ENCODE results near the gene C1QTNF4. TPM values are rescaled to one million over a fixed set of nuclear protein-coding genes. Genes with fewer than 3 reads are reported as not detected.
A peak's percentile ranks its signal among the peaks of the same experiment; 100 is the strongest.

Gene C1QTNF4
- total and polyA plus RNA-seq, 2 of the 13 experiments (the other 11 are each of a cell fraction or from before 2014, with no cell fraction given) = not detected

DNA sequence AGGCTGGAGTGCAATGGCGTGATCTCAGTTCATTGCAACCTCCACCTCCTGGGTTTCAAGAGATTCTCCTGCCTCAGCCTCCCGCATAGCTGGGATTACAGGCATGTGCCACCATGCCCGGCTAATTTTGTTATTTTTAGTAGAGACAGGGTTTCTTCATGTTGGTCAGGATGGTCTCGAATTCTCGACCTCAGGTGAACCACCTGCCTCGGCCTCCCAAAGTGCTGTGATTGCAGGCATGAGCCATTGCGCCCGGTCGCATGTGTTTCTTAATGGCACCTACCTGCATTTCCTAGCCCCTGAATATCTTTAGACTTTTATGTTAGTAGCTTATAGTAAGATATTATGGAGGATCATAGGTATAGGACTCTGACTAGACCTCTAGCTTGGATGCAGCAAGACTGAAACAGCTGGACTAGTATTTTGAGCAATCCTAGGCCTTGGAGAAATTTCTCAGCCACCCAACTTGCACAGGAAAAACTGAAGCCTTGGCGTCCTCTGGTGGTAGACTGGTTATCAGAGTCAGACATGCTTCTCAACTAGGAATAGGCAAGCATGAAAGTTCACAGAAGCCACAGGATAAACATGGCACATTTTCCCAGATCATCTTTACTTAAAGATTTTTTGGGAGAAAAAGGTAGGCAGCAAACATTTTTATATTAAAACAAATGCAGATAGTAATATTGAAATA lies 22.7 kb upstream of the C1QTNF4 start (continued):
- TF ChIP-seq, protein P1, sequence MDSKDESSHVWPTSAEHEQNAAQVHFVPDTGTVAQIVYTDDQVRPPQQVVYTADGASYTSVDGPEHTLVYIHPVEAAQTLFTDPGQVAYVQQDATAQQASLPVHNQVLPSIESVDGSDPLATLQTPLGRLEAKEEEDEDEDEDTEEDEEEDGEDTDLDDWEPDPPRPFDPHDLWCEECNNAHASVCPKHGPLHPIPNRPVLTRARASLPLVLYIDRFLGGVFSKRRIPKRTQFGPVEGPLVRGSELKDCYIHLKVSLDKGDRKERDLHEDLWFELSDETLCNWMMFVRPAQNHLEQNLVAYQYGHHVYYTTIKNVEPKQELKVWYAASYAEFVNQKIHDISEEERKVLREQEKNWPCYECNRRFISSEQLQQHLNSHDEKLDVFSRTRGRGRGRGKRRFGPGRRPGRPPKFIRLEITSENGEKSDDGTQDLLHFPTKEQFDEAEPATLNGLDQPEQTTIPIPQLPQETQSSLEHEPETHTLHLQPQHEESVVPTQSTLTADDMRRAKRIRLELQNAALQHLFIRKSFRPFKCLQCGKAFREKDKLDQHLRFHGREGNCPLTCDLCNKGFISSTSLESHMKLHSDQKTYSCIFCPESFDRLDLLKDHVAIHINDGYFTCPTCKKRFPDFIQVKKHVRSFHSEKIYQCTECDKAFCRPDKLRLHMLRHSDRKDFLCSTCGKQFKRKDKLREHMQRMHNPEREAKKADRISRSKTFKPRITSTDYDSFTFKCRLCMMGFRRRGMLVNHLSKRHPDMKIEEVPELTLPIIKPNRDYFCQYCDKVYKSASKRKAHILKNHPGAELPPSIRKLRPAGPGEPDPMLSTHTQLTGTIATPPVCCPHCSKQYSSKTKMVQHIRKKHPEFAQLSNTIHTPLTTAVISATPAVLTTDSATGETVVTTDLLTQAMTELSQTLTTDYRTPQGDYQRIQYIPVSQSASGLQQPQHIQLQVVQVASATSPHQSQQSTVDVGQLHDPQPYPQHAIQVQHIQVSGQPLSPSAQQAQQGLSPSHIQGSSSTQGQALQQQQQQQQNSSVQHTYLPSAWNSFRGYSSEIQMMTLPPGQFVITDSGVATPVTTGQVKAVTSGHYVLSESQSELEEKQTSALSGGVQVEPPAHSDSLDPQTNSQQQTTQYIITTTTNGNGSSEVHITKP (CRISPR knock-in tag; IDR thresholded peaks at IDR 0.05; ENCODE audit: low read depth) = no peak
- TF ChIP-seq ZNF326 (CRISPR knock-in tag; IDR thresholded peaks at IDR 0.05; ENCODE audit: borderline replicate concordance) (no peak), MAZ (IDR thresholded peaks at IDR 0.05; ENCODE audit: borderline replicate concordance, low read depth, low read length) (no peak), MAZ (CRISPR knock-in tag; IDR thresholded peaks at IDR 0.05; ENCODE audit: low read depth) (no peak), TCF7 (IDR thresholded peaks at IDR 0.05; ENCODE audit: low read depth) (no peak), PHF8 (CRISPR knock-in tag; IDR thresholded peaks at IDR 0.05) (no peak), ZNF232 (CRISPR knock-in tag; IDR thresholded peaks at IDR 0.05; ENCODE audit: borderline replicate concordance) (no peak), HNRNPL (IDR thresholded peaks at IDR 0.05; ENCODE audit: low read depth, low read length) (no peak), SP1 (IDR thresholded peaks at IDR 0.05) (no peak), SP1 (CRISPR knock-in tag; IDR thresholded peaks at IDR 0.05) (no peak), STAG1 (CRISPR knock-in tag; IDR thresholded peaks at IDR 0.05) (peak; percentile 91), ZNF883 (CRISPR knock-in tag; IDR thresholded peaks at IDR 0.05; ENCODE audit: not compliant biosample characterization) (no peak), TEAD3 (CRISPR knock-in tag; optimal IDR thresholded peaks at IDR 0.05; ENCODE audit: borderline replicate concordance) (no peak)
- TF ChIP-seq, protein P2, sequence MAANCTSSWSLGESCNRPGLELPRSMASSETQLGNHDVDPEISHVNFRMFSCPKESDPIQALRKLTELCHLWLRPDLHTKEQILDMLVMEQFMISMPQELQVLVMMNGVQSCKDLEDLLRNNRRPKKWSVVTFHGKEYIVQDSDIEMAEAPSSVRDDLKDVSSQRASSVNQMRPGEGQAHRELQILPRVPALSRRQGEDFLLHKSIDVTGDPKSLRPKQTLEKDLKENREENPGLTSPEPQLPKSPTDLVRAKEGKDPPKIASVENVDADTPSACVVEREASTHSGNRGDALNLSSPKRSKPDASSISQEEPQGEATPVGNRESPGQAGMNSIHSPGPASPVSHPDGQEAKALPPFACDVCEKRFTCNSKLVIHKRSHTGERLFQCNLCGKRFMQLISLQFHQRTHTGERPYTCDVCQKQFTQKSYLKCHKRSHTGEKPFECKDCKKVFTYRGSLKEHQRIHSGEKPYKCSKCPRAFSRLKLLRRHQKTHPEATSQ (CRISPR knock-in tag; IDR thresholded peaks at IDR 0.05; ENCODE audit: borderline replicate concordance) = no peak
